PC-9 (cell line): Measurements from ENCODE around the gene SCGB1A1.

ENCODE experiments used
- CTCF ChIP-seq: fragments of 200-600 bp; sonication (generic); conservative IDR thresholded peaks from 2 replicates; pipeline ENCODE4 v1.6.1; 2017; ENCODE audit warnings: mixed run types, antibody characterized with exemption, mild to moderate bottlenecking, moderate library complexity
- EZH2 ChIP-seq: fragments of 200-600 bp; sonication (generic); IDR thresholded peaks from 2 replicates; pipeline ENCODE4 v1.8.0; 2017; ENCODE audit warnings: antibody characterized with exemption, low read depth

- no peak for TF ChIP-seq CTCF
- no peak for TF ChIP-seq EZH2
These were observed 3.2 kb downstream of the SCGB1A1 start for GRCh38 chr11:62421996-62422395.
